ENCODE data around the gene NRN1.
"Not testable (repeated sequence)": the region's sequence is repeated elsewhere in the genome, so short reads cannot be mapped to it uniquely, and the experiment has no call there.

Gene NRN1

GRCh38 chr6:5981126-5982026 lies 25.3 kb downstream of the NRN1 start:
- no peak for DNase-seq

- DNase-seq = no peak
Observed at GRCh38 chr6:5979650-5980420, 26.9 kb downstream of the NRN1 start.

DNA sequence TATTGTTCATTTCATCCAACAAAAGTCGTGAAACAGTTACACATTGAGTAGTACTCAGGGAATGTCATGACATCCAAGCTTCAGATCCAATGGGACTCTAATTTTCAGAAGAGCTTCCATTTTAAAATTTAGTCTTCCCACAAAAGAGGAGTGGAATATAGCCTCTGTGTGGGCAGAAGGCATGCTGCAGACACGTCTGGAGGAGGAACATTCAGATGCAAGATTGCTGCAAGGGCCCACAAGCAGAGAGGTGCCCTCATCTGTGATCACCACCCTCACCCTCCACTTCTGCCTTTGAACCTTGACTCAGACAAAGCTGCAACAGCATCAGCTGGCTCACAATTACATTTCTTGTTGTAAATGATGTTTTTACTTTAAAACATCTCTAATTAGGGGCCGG lies 29.9 kb downstream of the NRN1 start:
- no peak for DNase-seq

- no peak for DNase-seq
Observed at GRCh38 chr6:5968817-5969734, 37.6 kb downstream of the NRN1 start.

GRCh38 chr6:5968036-5968435 lies 38.7 kb downstream of the NRN1 start:
- not testable (repeated sequence) for DNase-seq

GRCh38 chr6:5967594-5967993 lies 39.1 kb downstream of the NRN1 start:
- no peak for DNase-seq

DNA sequence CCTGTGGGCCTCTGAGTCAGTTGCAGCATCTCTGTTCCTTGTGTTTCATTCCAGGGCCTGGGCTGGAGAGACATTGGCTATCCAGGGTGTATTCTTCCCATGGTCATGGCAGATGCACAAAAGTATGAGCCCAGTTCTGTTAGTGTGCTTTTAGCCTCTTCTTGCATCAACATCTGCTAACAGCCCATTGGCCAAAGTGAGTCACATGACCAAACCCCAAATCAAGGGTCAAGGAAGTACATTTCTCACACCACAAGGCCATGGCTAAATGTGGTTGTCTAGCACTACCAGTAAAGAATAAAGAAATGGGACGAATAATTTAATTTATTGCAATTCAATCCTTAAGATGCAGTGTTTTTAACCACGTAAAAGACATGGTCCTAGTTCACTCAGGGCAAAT lies 43.9 kb downstream of the NRN1 start:
- no peak for DNase-seq

GRCh38 chr6:5961836-5962235 lies 44.9 kb downstream of the NRN1 start:
- no peak for DNase-seq

DNA sequence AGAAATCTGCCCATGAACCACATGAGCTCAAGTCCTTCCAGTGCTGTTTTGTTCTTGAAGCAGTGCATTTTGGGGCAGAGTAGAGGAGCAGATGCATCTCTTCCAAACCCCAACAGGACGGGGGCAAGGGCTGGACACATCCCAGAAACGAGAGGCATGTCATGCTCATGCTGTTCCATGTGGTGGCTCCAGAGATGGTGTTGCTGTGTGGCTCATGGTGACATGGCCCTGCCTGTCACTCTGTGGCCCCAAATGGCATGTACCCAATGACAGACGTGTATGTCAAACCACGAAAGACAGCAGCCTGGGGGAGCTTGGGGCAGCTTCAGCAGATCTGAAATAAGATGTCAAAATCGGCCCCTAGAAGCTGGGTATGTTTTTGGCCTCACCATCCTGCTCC lies 46.3 kb downstream of the NRN1 start:
- DNase-seq = no peak

DNA sequence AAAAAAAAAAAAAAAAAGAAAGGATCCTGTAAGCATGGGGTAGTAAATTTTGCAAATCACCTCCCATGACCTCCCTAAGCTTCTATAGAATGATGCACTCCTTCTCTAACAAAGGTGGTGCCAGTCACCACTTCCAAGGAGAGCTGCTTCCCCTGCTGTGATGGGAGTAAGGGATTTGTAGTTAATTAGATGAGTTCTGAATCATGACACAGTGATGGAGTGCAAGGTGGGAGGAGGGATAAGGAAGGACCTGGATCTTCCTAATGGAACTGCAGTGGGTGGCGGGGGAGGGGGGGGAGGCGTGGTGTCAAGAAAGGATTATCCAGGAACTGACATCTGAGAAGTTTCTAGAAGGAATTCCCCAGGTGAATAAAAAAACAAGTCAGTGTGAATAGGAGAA lies 47.8 kb downstream of the NRN1 start:
- no peak for DNase-seq

DNA sequence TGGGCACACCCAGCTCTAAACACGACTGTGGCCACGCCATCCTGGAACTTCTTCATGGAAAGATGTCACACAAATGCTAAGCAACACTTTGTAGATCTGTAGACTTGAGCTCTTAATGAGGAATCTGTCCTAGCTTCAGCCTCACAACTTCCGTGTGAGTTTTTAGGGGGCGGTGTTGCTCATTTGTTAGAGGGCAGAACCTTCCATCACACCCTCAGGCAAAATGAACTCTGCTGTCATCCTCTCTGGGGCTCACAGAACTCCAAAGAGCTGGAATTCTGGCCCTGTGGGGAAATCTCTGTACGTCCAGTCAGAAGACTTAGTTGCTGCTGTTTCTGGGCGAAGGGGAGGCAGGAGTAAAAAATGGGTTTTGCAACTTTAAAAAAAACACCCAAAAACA lies 49.8 kb downstream of the NRN1 start:
- DNase-seq = no peak

DNA sequence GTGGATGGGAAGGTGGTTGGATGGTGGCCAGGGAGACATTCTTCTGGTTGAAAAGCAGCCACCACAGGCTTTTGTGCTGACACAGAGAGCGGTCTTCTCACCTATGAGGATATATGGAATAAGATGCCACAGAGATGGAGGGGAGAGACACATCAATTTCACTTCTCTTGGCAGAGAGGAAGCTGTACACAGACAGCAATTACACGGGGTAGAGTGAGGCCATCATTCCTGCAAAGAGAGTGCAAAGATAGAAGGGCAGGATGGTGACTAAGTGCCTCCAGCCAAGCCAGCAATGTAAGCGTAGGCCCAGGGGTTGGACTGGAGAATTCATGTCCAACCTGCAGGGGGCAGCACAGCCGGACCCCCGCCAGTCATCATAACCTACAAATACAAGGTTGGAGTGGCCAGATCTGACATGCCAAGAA lies 56.4 kb downstream of the NRN1 start:
- DNase-seq = no peak
